GM12892 (cell line): ENCODE results near the gene PRSS23.

Source experiments
- DNase-seq: peaks from one replicate; pipeline ENCODE4 v3.0.0; 2011; ENCODE audit not compliant: insufficient read length
- FAIRE-seq: peaks from 2 replicates; lab custom pipeline; 2011; peaks lifted over from hg19 to GRCh38; lab: Jason Lieb, UNC
- POLR2A ChIP-seq: IDR thresholded peaks from 2 replicates; pipeline ENCODE4 v1.6.1; 2011; ENCODE audit warnings: low read depth, low read length, control low read depth
- POLR2AphosphoS5 ChIP-seq: IDR thresholded peaks from 2 replicates; pipeline ENCODE4 v1.6.1; 2011; ENCODE audit warnings: low read depth, low read length, control low read depth
- TAF1 ChIP-seq: IDR thresholded peaks from 2 replicates; pipeline ENCODE4 v1.6.1; 2011; ENCODE audit warnings: low read depth, mild to moderate bottlenecking, control low read depth, low read length, borderline replicate concordance

The PRSS23 gene

GRCh38 chr11:86848132-86848531 is 47.8 kb downstream of the PRSS23 start:
- TF ChIP-seq POLR2AphosphoS5 (no peak), POLR2A (no peak), TAF1 (no peak)
- no peak for FAIRE-seq
- no peak for DNase-seq

DNA sequence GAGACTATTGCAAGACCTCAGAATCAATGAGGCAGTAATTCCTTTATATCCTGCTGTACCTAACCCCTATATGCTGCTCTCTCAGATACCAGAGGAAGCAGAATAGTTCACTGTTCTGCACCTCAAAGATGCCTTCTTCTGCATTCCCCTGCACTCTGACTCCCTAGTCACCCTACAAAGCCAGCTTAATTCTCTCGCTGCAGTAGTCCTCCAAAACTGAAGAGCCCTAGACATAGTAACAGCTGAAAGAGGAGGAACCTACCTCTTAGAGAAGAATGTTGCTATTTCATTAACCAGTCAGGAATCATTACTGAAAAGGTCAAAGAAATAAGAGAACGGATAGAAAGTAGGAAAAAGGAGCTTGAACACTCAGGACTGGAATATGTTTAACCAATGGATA is 49.3 kb downstream of the PRSS23 start:
- TF ChIP-seq POLR2AphosphoS5: no peak
- no peak for DNase-seq
- FAIRE-seq: no peak
